ENCODE results near the gene SNAPC2. TPM values are rescaled to one million over a fixed set of nuclear protein-coding genes. Genes with fewer than 3 reads are reported as not detected.
"Not testable (repeated sequence)": the region's sequence is repeated elsewhere in the genome, so short reads cannot be mapped to it uniquely, and the experiment has no call there.

SNAPC2 gene
- total RNA-seq, 6 experiments from 2014 or later = 22.3 to 27.1 (median 25.2) TPM

GRCh38 chr19:7953060-7953459 lies 32.9 kb downstream of the SNAPC2 start:
- H3K36me3 Mint-ChIP-seq (ENCODE audit: low read depth) = no peaks in the 10 kb centered on the region; the same call in 1 of the 2 replicates
- H3K4me3 Mint-ChIP-seq = no peak overlapping the region
- H3K9me3 Mint-ChIP-seq = no peaks in the 10 kb centered on the region
- no peaks in the 10 kb centered on the region; the same call in 1 of the 2 replicates for H3K27me3 Mint-ChIP-seq (ENCODE audit: insufficient read depth)
- H3K27ac Mint-ChIP-seq = peak overlapping the region; percentile 61
- no peak for TF ChIP-seq CTCF (IDR thresholded peaks at IDR 0.05)
- DNase-seq = peak; percentile 31
- H3K4me1 Mint-ChIP-seq (ENCODE audit: low read depth) = peaks cover 12% of the 10 kb centered on the region

- no peaks in the 10 kb centered on the region for H3K9me3 Mint-ChIP-seq
- TF ChIP-seq CTCF (IDR thresholded peaks at IDR 0.05) = no peak
- DNase-seq = no peak
- no peak overlapping the region for H3K27ac Mint-ChIP-seq
- no peaks in the 10 kb centered on the region; the same call in 1 of the 2 replicates for H3K36me3 Mint-ChIP-seq (ENCODE audit: low read depth)
- peaks cover 12% of the 10 kb centered on the region for H3K4me1 Mint-ChIP-seq (ENCODE audit: low read depth)
- H3K4me3 Mint-ChIP-seq = no peak overlapping the region
- no peaks in the 10 kb centered on the region; the same call in 1 of the 2 replicates for H3K27me3 Mint-ChIP-seq (ENCODE audit: insufficient read depth)
These were observed 33.4 kb downstream of the SNAPC2 start for GRCh38 chr19:7953576-7953975.

- no peaks in the 10 kb centered on the region for H3K9me3 Mint-ChIP-seq
- TF ChIP-seq CTCF (IDR thresholded peaks at IDR 0.05) = no peak
- peaks cover 12% of the 10 kb centered on the region for H3K4me1 Mint-ChIP-seq (ENCODE audit: low read depth)
- DNase-seq = no peak
- no peaks in the 10 kb centered on the region; the same call in 1 of the 2 replicates for H3K36me3 Mint-ChIP-seq (ENCODE audit: low read depth)
- H3K4me3 Mint-ChIP-seq = no peak overlapping the region
- no peak overlapping the region for H3K27ac Mint-ChIP-seq
- no peaks in the 10 kb centered on the region; the same call in 1 of the 2 replicates for H3K27me3 Mint-ChIP-seq (ENCODE audit: insufficient read depth)
These were observed 35.6 kb downstream of the SNAPC2 start for GRCh38 chr19:7955696-7956095.

- Mint-ChIP-seq H3K4me3 (no peak overlapping the region), H3K9me3 (no peaks in the 10 kb centered on the region), H3K27ac (no peak overlapping the region), H3K36me3 (ENCODE audit: low read depth) (peaks cover 7% of the 10 kb centered on the region), H3K27me3 (ENCODE audit: insufficient read depth) (no peaks in the 10 kb centered on the region; the same call in 1 of the 2 replicates), H3K4me1 (ENCODE audit: low read depth) (no peaks in the 10 kb centered on the region)
- no peak for DNase-seq
- no peak for TF ChIP-seq CTCF (IDR thresholded peaks at IDR 0.05)
These were observed 39.1 kb downstream of the SNAPC2 start for GRCh38 chr19:7959211-7959610.

- not testable (repeated sequence) for H3K4me1 Mint-ChIP-seq (ENCODE audit: low read depth); H3K27ac Mint-ChIP-seq; H3K27me3 Mint-ChIP-seq (ENCODE audit: insufficient read depth); H3K9me3 Mint-ChIP-seq; H3K36me3 Mint-ChIP-seq (ENCODE audit: low read depth); H3K4me3 Mint-ChIP-seq; DNase-seq
These were observed 40.9 kb downstream of the SNAPC2 start for GRCh38 chr19:7961082-7961481.

GRCh38 chr19:7961920-7962626 lies 41.9 kb downstream of the SNAPC2 start:
- Mint-ChIP-seq H3K36me3 (ENCODE audit: low read depth) (peaks cover 7% of the 10 kb centered on the region), H3K9me3 (no peaks in the 10 kb centered on the region), H3K4me3 (no peak overlapping the region), H3K4me1 (ENCODE audit: low read depth) (no peaks in the 10 kb centered on the region), H3K27ac (no peak overlapping the region), H3K27me3 (ENCODE audit: insufficient read depth) (no peaks in the 10 kb centered on the region)
- TF ChIP-seq CTCF (IDR thresholded peaks at IDR 0.05) = no peak
- DNase-seq = no peak
